Measurements from ENCODE around the gene SZRD1.
"Not testable (repeated sequence)": the region's sequence is repeated elsewhere in the genome, so short reads cannot be mapped to it uniquely, and the experiment has no call there.

SZRD1 gene, protein sequence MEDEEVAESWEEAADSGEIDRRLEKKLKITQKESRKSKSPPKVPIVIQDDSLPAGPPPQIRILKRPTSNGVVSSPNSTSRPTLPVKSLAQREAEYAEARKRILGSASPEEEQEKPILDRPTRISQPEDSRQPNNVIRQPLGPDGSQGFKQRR

DNA sequence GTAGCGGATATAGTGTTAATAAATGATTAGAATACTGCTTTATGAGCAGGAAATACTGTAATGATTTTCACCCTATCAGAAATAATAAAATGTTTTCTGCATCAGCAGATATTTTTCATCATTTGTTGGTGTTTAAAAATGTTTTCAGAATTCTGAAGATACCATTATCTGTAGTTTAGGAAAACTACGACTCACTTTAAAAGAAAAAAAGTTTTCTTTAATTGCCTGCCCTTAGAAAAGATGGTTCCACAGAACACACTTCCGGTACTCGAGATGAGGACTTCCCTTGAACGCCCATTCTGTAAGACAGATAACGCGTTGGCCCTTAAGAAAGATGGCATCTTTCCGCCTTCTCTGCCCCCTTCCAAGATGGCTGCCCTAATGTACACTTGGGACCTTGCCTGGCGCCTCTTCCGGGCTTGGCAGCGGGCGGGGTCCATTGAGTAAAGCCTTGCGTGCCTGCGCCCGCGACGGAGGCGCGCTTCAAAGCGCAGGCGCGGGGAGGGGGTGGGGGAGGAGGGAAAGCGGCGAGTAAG is at the start of gene SZRD1:
Gene SZRD1, plus strand, starts transcription at position 521 of the 536 bp plus-strand sequence. CDS start 16 bp downstream, outside the sequence.
- in situ Hi-C loops (cut with MboI; ENCODE audit: low sequenced_read_pairs): no loop called here

DNA sequence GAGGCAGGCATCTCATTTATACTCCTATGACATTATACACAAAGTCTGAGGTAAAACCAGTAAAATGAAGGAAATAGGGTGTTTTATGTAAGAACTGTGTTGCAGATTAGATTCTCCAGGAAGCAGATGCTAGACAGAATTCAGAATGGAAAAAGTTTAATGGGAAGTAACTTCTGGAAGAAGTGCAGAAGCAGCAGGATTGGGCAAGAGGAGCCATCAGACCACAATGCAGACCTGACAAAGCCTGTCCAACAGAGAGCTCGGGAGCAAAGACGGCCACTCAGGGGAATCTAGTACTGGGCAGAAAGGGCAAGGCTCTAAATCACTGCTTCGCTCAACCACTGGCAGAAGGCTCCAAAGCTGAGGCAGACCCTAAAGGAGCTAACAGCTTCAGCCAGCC is 48.5 kb upstream of the SZRD1 start:
- in situ Hi-C loops (cut with MboI; ENCODE audit: low sequenced_read_pairs): no loop called here

DNA sequence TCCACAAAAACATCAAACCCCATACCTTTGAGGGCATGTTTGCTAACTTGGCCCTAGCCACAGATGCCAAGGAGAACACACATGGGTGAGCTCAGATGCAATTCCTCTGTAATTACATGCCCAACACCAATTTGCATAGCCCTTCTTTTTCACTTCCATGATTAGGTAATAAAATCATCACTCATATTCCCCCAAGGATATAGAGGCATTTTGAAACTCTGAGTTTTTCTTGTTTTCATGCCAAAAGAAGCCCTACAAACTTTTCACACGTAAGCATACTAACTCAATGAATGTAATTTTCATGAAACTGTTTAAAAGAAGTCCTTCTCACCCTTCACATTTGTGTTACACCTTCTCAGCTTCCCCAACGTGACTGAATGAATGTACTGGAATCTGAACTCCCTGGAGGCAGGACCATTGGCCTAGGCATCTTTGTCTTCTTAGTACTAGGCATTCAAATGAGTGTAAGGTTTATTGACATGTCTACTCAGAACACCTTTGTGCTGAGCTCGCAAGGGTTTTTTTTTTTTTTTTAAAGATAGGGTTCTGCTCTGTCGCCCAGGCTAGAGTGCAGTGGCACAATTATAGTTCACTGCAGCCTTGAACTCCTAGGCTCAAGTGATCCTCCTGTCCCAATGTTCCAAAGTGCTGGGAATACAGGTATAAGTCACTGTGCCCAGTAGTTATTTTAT is 45.7 kb upstream of the SZRD1 start:
- in situ Hi-C loops (cut with MboI; ENCODE audit: low sequenced_read_pairs): no loop called here

DNA sequence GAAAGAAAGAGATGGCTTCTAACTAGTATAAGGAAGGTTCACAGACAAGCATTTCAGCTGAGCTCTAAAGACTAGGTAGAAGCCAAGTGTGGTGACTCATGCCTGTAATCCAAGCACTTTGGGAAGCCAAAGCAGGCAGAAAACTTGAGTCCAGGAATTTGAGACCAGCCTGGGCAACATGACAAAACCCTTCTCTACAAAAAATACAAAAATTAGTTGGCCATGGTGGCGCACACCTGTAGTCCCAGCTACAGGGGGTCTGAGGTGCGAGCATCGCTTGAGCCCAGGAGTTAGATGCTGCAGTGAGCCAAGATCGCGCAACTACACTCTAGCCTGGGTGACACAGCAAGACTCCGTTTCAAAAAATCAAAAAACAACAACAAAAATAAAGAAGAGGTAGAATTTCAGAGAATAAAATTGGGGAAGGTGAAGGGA is 42.6 kb upstream of the SZRD1 start:
- in situ Hi-C loops (cut with MboI; ENCODE audit: low sequenced_read_pairs): no loop called here

DNA sequence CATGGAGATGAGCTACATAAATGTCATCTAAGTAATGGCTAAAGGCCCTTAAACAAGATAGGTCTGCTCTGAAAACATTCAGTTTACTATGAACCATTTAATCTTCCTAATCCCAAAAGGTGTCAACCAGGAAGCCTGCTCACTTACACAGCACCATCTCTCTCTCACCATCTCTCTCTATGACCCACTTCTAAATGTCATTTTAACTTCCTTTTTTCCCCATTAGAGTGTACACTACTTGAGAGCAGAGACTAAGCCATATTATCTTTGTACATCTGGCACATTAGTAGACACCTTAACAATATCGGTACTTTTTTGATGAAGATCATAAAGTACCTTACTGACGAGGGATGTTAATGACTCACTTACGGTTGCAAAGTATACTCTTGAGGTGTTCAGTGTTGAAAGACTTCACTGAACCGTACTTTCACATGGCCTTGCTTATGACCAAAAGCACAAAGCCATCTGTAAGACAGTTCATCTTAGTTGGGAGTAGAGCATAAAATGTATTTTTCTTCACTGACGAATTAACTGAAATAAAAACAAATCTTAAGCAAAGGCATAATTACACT is 40.1 kb upstream of the SZRD1 start:
- in situ Hi-C loops (cut with MboI; ENCODE audit: low sequenced_read_pairs): no loop called here

DNA sequence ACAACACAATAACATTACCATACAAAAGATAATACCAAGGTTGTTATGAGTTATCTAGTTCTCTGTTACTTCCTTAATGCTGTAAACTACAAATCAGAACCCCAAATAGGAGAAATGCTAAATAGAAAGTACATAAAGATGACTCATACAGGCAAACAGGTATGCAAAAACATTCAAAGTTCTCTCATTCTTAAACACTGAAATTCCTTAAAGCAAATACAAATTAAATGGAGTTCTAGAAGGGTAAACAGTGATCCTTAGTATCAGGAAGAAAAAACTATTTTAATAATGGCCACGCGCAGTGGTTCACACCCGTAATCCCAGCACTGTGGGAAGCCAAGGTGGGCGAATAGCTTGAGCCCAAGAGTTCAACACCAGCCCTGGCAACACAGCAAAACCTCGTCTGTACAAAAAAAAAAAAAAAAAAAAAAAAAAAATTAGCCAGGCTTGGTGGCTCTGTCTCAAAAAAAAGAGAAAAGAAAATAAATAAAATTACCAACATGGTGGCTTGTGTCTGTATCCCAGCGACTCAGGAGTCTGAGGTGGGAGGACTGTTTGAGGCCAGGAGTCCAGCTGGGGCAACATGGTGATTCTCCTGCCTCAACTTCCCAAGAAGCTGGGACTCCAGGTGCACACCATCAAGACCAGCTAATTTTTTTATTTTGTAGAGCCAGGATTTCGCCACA is 32.2 kb upstream of the SZRD1 start:
- in situ Hi-C loops (cut with MboI; ENCODE audit: low sequenced_read_pairs): no loop called here

DNA sequence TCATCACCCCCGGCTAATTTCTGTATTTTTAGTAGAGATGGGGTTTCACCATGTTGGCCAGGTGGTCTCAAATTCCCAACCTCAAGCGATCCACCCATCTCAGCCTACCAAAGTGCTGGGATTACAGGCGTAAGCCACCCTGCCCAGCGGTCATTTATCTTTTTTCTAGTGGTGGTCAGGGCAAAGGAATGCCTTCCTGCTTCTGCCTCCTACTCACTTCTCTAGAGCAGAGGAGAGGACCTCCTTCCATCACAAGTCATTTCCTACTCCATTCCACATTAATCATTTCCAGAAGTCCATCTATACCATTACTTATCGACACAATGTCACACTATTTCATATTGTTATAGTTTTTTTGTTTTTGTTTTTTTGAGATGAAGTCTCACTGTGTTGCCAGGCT is 28.1 kb upstream of the SZRD1 start:
- in situ Hi-C loops (cut with MboI; ENCODE audit: low sequenced_read_pairs): no loop called here

DNA sequence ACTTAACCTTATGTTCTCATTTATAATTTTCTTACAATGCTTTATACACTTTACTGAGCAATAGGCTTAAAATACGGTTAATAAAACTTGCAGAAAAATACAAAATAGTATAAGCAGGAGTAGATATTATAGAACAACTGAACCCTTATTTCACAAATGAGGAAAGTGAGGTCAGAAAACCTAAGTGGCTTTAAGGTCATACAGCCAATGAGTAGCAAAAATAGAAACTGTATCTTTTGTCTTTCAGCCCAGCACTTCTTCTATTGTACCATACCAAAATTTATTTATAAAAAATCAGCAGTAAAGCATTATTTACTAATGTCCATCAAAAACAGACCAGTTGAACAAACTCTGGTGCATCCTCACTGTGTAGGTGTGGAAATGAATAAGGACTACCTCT is 26.4 kb upstream of the SZRD1 start:
- in situ Hi-C loops (cut with MboI; ENCODE audit: low sequenced_read_pairs): no loop called here

DNA sequence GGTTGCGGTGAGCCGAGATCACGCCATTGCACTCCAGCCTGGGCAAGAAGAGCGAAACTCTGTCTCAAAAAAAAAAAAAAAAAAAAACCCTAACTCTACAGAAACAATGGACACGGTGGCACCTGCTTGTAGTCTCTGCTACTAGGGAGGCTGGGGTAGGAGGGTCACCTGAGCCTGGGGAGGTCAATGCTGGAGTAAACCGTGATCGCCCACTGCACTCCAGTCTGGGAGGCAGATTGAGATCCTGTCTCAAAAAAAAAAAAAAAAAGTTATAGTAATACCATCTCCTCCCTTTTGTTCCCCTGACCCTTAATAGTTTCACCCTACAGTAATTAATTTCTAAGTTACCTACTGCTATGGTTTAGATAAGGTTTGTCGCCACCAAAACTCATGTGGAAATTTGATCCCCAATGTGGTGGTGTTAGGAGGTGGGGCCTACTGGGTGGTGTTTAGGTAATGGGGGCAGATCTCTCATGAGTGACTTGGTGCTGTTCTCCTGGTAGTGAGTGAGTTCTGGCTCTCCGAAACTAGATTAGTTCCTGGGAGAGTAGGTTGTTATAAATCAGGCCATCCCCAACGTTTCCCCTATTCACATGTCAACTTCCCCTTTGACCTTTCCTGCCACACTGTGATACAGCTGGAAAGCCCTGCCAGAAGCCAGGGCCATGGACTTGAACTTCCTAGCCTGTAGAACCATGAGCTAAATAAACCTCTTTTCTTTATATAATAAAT is 24.5 kb upstream of the SZRD1 start:
- in situ Hi-C loops (cut with MboI; ENCODE audit: low sequenced_read_pairs): no loop called here

DNA sequence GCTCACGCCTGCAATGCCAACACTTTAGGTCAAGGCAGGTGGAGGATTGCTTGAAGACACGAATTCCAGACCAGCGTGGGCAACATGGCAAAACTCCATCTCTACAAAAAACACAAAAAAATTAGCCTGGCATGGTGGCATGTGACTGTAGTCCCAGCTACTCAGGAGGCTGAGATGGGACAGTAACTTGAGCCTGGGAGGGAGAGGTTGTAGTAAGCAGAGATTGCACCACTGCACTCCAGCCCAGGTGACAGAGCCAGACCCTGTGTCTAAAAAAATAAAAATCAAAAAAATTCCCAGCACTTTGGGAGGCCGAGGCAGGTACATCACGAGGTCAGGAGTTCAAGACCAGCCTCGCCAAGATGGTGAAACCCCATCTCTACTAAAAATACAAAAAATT is 23.8 kb upstream of the SZRD1 start:
- in situ Hi-C loops (cut with MboI; ENCODE audit: low sequenced_read_pairs): not testable (repeated sequence)

DNA sequence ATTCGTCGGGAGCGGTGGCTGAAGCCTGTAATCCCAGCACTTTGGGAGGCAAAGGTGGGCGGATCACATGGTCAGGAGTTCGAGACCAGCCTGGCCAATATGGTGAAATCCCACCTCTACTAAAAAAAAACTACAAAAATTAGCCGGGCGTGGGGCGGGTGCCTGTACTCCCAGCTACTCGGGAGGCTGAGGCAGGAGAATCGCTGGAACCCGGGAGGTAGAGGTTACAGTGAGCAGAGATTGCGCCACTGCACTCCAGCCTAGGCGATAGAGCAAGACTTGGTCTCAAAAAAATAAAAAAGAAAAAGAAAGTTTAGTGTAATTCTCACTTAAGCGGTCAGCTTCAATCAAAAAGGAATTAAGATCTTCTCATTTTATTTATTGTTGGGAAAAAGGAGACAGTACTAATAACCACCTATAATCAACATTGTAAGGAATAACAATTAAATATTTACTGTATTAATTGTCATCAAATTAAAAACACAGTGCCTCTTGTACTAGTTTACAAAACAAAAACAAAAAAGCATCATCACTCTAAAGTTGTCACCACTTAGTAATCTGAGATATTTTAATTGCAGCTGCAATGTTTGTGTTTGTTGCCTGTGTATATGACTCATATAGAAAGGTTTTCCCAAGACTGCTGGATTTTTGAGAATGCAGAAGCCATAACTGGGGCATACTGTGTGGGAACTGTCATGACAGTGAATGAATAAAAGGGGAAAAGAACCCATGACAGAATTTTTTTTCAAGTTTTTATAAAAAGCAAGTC is 18.4 kb upstream of the SZRD1 start:
- in situ Hi-C loops (cut with MboI; ENCODE audit: low sequenced_read_pairs): no loop called here

DNA sequence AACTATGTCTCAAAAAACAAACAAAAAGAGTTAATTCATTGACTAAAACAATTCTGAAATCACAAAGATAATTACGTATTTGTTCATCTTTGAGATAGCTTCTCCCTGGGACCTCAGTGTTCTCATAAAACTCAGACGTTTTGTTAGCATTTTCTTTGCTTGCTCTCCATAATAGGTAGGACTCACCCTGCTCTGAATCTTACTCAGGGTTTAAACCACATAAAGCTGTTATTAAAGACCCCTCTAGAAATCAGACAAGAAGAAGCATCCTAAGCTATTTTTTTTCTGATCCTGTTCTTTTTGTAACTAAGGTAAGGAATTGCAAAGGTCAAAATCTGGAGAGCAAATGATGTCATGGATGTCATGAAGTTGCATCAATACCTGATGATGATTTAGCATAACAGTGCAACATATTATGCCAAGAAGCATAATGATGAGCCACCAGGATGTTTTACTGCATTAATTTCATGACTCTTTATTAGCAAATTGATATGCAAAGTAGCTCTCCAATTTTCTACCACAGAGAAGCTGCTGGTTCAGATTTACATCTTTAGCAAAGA is 17.1 kb upstream of the SZRD1 start:
- in situ Hi-C loops (cut with MboI; ENCODE audit: low sequenced_read_pairs): no loop called here

DNA sequence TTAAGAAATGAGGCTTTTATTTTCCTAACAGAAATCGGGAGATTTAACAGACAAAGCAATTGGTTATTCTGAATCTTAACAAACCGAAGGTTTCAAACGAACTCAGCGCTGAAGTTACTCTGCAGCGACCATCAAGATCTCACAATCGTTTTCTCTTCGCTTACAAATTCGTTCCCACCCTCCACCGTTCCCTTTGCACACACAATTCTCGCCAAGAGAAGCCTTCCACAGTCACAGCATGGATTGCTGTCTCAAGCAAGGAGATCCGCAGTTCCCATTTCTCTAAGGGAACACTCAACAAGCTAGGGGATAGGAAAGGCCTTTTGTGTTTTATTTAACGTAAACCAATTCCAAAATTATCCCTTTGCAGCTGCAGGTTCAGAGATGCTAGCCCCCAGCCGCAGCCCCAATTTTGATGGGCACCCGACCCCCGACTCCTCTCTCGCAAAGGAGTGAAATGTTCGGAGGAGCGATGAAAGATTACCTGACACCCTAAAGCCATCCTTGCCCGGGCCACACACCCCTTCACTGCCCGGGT is 15.5 kb upstream of the SZRD1 start:
- in situ Hi-C loops (cut with MboI; ENCODE audit: low sequenced_read_pairs): no loop called here

DNA sequence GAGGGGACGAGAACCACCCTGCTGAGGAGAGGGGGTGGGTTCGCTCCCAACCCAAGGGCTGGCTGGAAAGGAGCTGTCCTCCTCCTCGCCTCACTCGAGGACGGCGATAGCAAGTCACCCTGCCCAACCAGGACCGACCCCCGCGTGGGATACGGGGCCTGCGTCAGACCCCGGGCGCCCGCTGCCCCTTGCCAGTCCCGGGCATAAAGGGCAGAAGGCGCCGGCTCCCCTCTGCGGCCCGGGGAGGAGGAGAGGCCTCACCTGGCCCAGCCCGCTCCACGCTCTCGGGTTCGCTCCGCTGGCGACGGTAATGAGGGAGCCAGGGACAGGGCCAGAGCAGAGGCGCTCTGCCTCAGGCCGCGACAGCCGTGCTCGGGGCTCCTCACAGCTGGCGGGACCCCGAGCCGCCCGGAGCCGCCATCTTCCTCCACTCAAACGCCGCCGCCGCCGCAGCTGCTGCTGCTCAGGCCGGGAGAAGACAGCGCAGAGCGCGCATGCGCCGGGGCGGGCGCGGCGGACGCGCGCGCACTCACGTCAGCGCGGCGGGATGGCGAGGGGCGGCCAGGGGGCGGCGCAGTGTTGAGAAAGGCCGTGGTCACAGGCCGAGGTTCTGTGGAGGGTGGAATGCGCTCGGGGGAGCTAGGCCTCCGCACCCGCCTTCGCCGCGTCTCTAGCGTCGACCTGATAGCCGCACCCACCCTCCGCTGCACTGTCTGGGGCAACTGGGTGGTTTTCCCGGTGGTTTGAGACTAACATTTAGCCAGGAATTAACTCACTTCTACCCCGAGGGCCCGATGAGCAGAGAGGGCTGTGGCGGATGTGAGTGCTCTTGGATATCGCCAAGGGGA is 14.8 kb upstream of the SZRD1 start, which contains the start of gene FBXO42:
Gene FBXO42, minus strand, starts transcription at position 487 of the 848 bp plus-strand sequence. CDS start 37,062 bp downstream, outside the sequence.
- in situ Hi-C loops (cut with MboI; ENCODE audit: low sequenced_read_pairs): no loop called here

DNA sequence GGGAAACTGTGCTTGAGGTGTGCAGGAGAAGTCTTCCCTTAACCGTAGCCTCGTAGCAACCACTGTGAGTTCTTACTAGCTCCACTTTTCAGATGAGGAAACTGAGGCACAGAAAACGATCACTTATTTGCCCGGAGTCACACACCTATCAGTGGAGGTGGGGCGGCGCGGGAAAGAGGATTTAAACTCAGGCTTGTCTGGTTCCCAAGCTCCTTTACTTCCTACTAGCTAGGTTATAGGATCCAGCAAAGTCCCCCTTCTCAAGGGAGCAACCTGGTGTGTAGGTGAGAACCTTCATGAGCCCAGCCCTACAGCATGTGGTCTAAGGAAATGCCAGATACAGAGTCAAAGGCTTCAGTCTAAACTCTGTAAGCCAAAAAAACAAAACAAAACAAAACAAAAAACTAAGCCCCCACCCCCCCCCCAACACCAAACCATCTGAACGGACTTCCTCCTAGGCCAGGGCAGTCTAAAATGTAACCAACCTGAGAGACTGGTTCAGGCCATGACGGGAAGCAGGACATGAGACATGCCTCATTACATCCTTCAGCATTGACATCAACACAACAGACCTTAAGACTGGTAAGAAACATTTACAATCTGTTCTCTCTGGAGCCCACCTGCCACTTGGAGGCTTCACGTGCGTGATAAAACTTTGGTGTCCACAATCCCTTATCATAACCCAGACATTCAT is 14.1 kb upstream of the SZRD1 start:
- in situ Hi-C loops (cut with MboI; ENCODE audit: low sequenced_read_pairs): no loop called here

DNA sequence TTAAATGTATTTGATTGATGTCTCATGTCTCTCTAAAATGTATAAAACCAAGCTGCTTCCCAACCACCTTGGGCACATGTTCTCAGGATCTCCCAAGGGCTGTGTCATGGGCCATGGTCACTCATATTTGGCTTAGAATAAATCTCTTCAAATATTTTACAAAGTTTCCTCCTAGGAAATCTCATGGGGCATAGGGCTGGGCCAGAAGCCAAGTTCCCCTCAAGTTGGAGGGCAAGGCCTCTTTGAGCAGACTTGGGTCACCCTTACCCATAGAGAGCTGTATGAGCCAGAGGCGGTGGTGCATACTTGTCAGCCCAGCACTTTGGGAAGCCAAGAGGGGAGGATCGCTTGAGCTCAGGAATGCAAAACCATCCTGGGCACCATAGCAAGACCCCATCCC is 12.4 kb upstream of the SZRD1 start:
- in situ Hi-C loops (cut with MboI; ENCODE audit: low sequenced_read_pairs): no loop called here

DNA sequence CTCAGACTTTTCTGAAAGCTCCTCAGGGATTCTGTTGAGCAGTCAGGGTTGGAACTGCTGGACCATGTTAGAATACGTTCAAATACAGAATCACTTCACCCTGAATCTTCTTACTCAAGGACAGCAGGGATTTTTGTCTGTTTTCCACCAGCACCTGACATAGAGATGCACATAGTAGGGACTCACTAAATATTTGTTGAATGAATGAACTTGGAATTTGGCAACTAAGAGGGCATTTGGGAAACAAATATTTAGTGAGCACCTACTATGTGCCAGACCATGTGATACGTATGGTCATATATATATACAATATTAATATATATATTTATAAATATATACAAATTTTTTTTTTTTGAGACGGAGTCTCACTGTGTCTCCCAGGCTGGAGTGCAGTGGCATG is 10.2 kb upstream of the SZRD1 start:
- in situ Hi-C loops (cut with MboI; ENCODE audit: low sequenced_read_pairs): no loop called here

DNA sequence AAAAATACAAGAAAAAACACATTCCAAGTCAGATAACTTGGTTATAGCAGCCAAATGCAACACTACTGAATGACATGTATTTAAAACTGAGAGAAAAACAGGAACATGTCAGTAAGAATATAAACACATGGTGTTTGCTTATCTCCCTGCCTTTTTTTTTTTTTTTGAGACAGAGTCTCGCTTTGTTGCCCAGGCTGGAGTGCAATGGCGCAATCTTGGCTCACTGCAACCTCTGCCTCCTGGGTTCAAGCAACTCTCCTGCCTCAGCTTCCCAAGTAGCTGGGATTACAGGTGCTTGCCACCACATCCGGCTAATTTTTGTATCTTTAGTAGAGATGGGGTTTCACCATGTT is 1.9 kb upstream of the SZRD1 start:
- in situ Hi-C loops (cut with MboI; ENCODE audit: low sequenced_read_pairs): not testable (repeated sequence)
